HEK293 (cell line): Measurements from ENCODE around the gene CALHM6.

ENCODE experiments used
- CTCF ChIA-PET: fragments of 350-600 bp; formaldehyde crosslinking; extraction: SDS; loops from one replicate; lab custom pipeline; 2021; ENCODE audit warnings: antibody characterized with exemption; lab: Yijun Ruan, JAX
- POLR2A ChIA-PET: fragments of 300-600 bp; formaldehyde crosslinking; extraction: SDS; loops from one replicate; lab custom pipeline; 2020; ENCODE audit warnings: antibody characterized with exemption, inconsistent platforms; lab: Yijun Ruan, JAX
- H3K27ac ChIP-seq: fragments of 200-500 bp; sonication (Bioruptor generic); 2 replicates; pipeline ENCODE4 v1.5.1; 2014; ENCODE audit warnings: low read depth, low read length, control low read depth, inconsistent platforms; ENCODE audit errors: extremely low read depth
- H3K36me3 ChIP-seq, 2 experiments: fragments of 200-500 bp in 1 of 2; sonication (Bioruptor generic) in 1 of 2; 1 replicate in 1 of 2; 2 replicates in 1 of 2; pipeline ENCODE4 v1.5.1; 2014 to 2017; ENCODE audit warnings: inconsistent platforms in 2 of 2, low read length in 2 of 2; ENCODE audit not compliant: control insufficient read depth in 2 of 2, insufficient read depth in 1 of 2
- H3K4me1 ChIP-seq: fragments of 200-500 bp; sonication (Bioruptor generic); 2 replicates; pipeline ENCODE4 v1.5.1; 2014; ENCODE audit warnings: mild to moderate bottlenecking, low read length, inconsistent platforms; ENCODE audit not compliant: control insufficient read depth, insufficient read depth
- H3K4me3 ChIP-seq: 2 replicates; pipeline ENCODE4 v1.5.1; 2011; ENCODE audit warnings: low read depth, mild to moderate bottlenecking, control low read depth, low read length, moderate library complexity
- H3K9me3 ChIP-seq: fragments of 200-500 bp; sonication (Bioruptor generic); 2 replicates; pipeline ENCODE4 v1.5.1; 2014; ENCODE audit warnings: low read depth, low read length, inconsistent platforms; ENCODE audit not compliant: control insufficient read depth, insufficient read depth
- AEBP2 ChIP-seq: fragments of 450-650 bp; formaldehyde crosslinking; IDR thresholded peaks from 2 replicates; pipeline ENCODE4 v1.5.1; 2016; ENCODE audit warnings: missing biosample characterization, missing genetic modification characterization, borderline replicate concordance
- ATF2 ChIP-seq: fragments of 450-650 bp; formaldehyde crosslinking; IDR thresholded peaks from 2 replicates; pipeline ENCODE4 v1.5.1; 2016; ENCODE audit warnings: missing biosample characterization, missing genetic modification characterization, low read depth
- KLF1 ChIP-seq: fragments of 450-650 bp; formaldehyde crosslinking; IDR thresholded peaks from 2 replicates; pipeline ENCODE4 v1.5.1; 2016; ENCODE audit warnings: missing biosample characterization, missing genetic modification characterization
- PATZ1 ChIP-seq: fragments of 450-650 bp; formaldehyde crosslinking; IDR thresholded peaks from 2 replicates; pipeline ENCODE4 v1.5.1; 2016; ENCODE audit warnings: missing biosample characterization, missing genetic modification characterization
- PRDM1 ChIP-seq: fragments of 450-650 bp; formaldehyde crosslinking; IDR thresholded peaks from 2 replicates; pipeline ENCODE4; 2016; ENCODE audit warnings: missing biosample characterization, missing genetic modification characterization
- ZBTB44 ChIP-seq: fragments of 450-650 bp; IDR thresholded peaks from 2 replicates; pipeline ENCODE4 v1.5.1; 2018; ENCODE audit warnings: missing biosample characterization, mild to moderate bottlenecking, missing genetic modification characterization
- ZBTB7A ChIP-seq: fragments of 450-650 bp; formaldehyde crosslinking; IDR thresholded peaks from 2 replicates; pipeline ENCODE4 v1.5.1; 2016; ENCODE audit warnings: low read depth, missing biosample characterization, missing genetic modification characterization
- ZNF169 ChIP-seq: fragments of 450-650 bp; formaldehyde crosslinking; IDR thresholded peaks from 2 replicates; pipeline ENCODE4 v1.5.1; 2016; ENCODE audit warnings: missing biosample characterization, missing genetic modification characterization
- ZNF266 ChIP-seq: fragments of 450-650 bp; formaldehyde crosslinking; IDR thresholded peaks from 2 replicates; pipeline ENCODE4 v1.5.1; 2016; ENCODE audit warnings: missing biosample characterization, missing genetic modification characterization, low read depth
- ZNF292 ChIP-seq: fragments of 450-650 bp; formaldehyde crosslinking; IDR thresholded peaks from 2 replicates; pipeline ENCODE4 v1.5.1; 2016; ENCODE audit warnings: low read depth, missing biosample characterization, missing genetic modification characterization, borderline replicate concordance
- ZNF302 ChIP-seq: fragments of 450-650 bp; formaldehyde crosslinking; IDR thresholded peaks from 2 replicates; pipeline ENCODE4 v1.5.1; 2016; ENCODE audit warnings: missing biosample characterization, missing genetic modification characterization, low read depth
- ZNF324 ChIP-seq: fragments of 450-650 bp; formaldehyde crosslinking; IDR thresholded peaks from 2 replicates; pipeline ENCODE4 v1.5.1; 2016; ENCODE audit warnings: missing biosample characterization, missing genetic modification characterization
- ZNF354C ChIP-seq: fragments of 450-650 bp; formaldehyde crosslinking; IDR thresholded peaks from 2 replicates; pipeline ENCODE4 v1.5.1; 2016; ENCODE audit warnings: missing biosample characterization, missing genetic modification characterization, low read depth, borderline replicate concordance
- ZNF366 ChIP-seq: fragments of 450-650 bp; formaldehyde crosslinking; conservative IDR thresholded peaks from 2 replicates; pipeline ENCODE4 v1.5.1; 2016; ENCODE audit warnings: missing biosample characterization, missing genetic modification characterization
- ZNF48 ChIP-seq: fragments of 450-650 bp; formaldehyde crosslinking; IDR thresholded peaks from 2 replicates; pipeline ENCODE4 v1.5.1; 2016; ENCODE audit warnings: missing biosample characterization, missing genetic modification characterization
- ZNF521 ChIP-seq: fragments of 450-650 bp; formaldehyde crosslinking; IDR thresholded peaks from 2 replicates; pipeline ENCODE4 v1.5.1; 2017; ENCODE audit warnings: missing biosample characterization, mild to moderate bottlenecking, missing genetic modification characterization
- ZNF529 ChIP-seq: fragments of 450-650 bp; formaldehyde crosslinking; IDR thresholded peaks from 2 replicates; pipeline ENCODE4 v1.5.1; 2017; ENCODE audit warnings: missing genetic modification characterization, missing biosample characterization; ENCODE audit not compliant: insufficient replicate concordance
- ZNF623 ChIP-seq: fragments of 450-650 bp; formaldehyde crosslinking; IDR thresholded peaks from 2 replicates; pipeline ENCODE4 v1.5.1; 2016; ENCODE audit warnings: missing biosample characterization, missing genetic modification characterization
- ZNF654 ChIP-seq: fragments of 450-650 bp; formaldehyde crosslinking; IDR thresholded peaks from 2 replicates; pipeline ENCODE4 v1.5.1; 2016; ENCODE audit warnings: low read depth, missing biosample characterization, missing genetic modification characterization
- ZNF677 ChIP-seq: fragments of 450-650 bp; IDR thresholded peaks from 2 replicates; pipeline ENCODE4 v1.5.0; 2018; ENCODE audit warnings: missing biosample characterization, mild to moderate bottlenecking, missing genetic modification characterization, moderate library complexity
- ZNF792 ChIP-seq: fragments of 450-650 bp; formaldehyde crosslinking; IDR thresholded peaks from 2 replicates; pipeline ENCODE4 v1.5.1; 2016; ENCODE audit warnings: missing biosample characterization, missing genetic modification characterization
- ZNF837 ChIP-seq: fragments of 450-650 bp; formaldehyde crosslinking; IDR thresholded peaks from 2 replicates; pipeline ENCODE4 v1.5.1; 2016; ENCODE audit warnings: missing biosample characterization, missing genetic modification characterization
- ZSCAN16 ChIP-seq: fragments of 450-650 bp; formaldehyde crosslinking; IDR thresholded peaks from 2 replicates; pipeline ENCODE4 v1.5.1; 2016; ENCODE audit warnings: missing biosample characterization, missing genetic modification characterization

Gene CALHM6

GRCh38 chr6:116500969-116501433 is 39.8 kb downstream of the CALHM6 start (continued):
- no peak for TF ChIP-seq ZNF521 (tag by site-specific recombination)
- TF ChIP-seq KLF1 (tag by site-specific recombination) = peak; percentile 68

- Histone ChIP-seq H3K27ac (no peak overlapping the region), H3K36me3 (no peaks in the 10 kb centered on the region), H3K4me1 (peaks cover 6% of the 10 kb centered on the region), H3K9me3 (no peaks in the 10 kb centered on the region), H3K4me3 (no peak overlapping the region)
- TF ChIP-seq ZNF292 (tag by site-specific recombination) (no peak), PATZ1 (tag by site-specific recombination) (no peak), ZNF169 (tag by site-specific recombination) (no peak), AEBP2 (tag by site-specific recombination) (no peak), ZNF48 (tag by site-specific recombination) (no peak), ZNF623 (tag by site-specific recombination) (no peak), ZNF354C (tag by site-specific recombination) (no peak), ZNF837 (tag by site-specific recombination) (no peak), ZNF677 (tag by site-specific recombination) (no peak), ZSCAN16 (tag by site-specific recombination) (no peak), ZNF529 (tag by site-specific recombination) (no peak)
- ChIA-PET CTCF (no interaction called here), POLR2A (no interaction called here)
Measured at GRCh38 chr6:116507324-116507723, 46.1 kb downstream of the CALHM6 start.

GRCh38 chr6:116508527-116508926 is 47.4 kb downstream of the CALHM6 start:
- TF ChIP-seq ZNF792 (tag by site-specific recombination) = no peak
- TF ChIP-seq PRDM1 = peak; percentile 90
- Histone ChIP-seq H3K27ac (no peak overlapping the region), H3K36me3 (no peaks in the 10 kb centered on the region), H3K4me3 (no peak overlapping the region), H3K4me1 (peaks cover 13% of the 10 kb centered on the region), H3K9me3 (no peaks in the 10 kb centered on the region)
- POLR2A ChIA-PET = no interaction called here
- CTCF ChIA-PET = interaction anchor here (0.7 kb wide), 1 partner anchor 331 kb away, joined by 4 read pairs; no protein-coding TSS in a partner anchor

- Histone ChIP-seq H3K9me3 (no peaks in the 10 kb centered on the region), H3K4me3 (peak within 1 kb of the TSS; percentile 27), H3K27ac (peak within 1 kb of the TSS; percentile 28), H3K36me3 (peaks cover 0 to 10% of the 10 kb centered on the region in 2 experiments; a peak in 1 of 3 replicates), H3K4me1 (peaks cover 13% of the 10 kb centered on the region)
- ChIA-PET POLR2A (interaction anchor here (1.0 to 1.2 kb wide), 4 partner anchors 10 to 141 kb away, joined by 4 to 8 read pairs (median 4); partner anchors contain the start of genes DSE and RWDD1), CTCF (interaction anchor here (0.6 to 6.0 kb wide), 46 partner anchors 8 to 295 kb away, joined by 3 to 75 read pairs (median 5); partner anchors contain the start of genes CALHM6, DSE and TSPYL1)
- TF ChIP-seq ZBTB7A (tag by site-specific recombination) (no peak), ZNF266 (tag by site-specific recombination) (no peak), ZNF302 (tag by site-specific recombination) (no peak), ZNF366 (peak; percentile 46), ZBTB44 (tag by site-specific recombination) (no peak; the same call in 1 of the 2 replicates), ZNF324 (tag by site-specific recombination) (peak; percentile 35; the same call in 1 of the 2 replicates), ATF2 (tag by site-specific recombination) (no peak), ZNF654 (peak; percentile 73)
Measured at GRCh38 chr6:116511424-116512110, 50.4 kb downstream of the CALHM6 start, which contains the start of gene CALHM5. CALHM5 (plus strand) TSS chr6:116511639; CDS start chr6:116511697, 58 bp downstream.
